Measurements from ENCODE around the gene SLC35B4.

The SLC35B4 gene

GRCh38 chr7:134316539-134317344 is at the start of gene SLC35B4:
Gene SLC35B4, minus strand, starts transcription at chr7:134316930. Its CDS starts 179 bp downstream, at chr7:134316751.
- DNase-seq (ENCODE audit: low read depth in 2 of 2): peak; percentile 90 to 91

GRCh38 chr7:134366481-134366880 is 49.8 kb upstream of the SLC35B4 start:
- no peak for DNase-seq (ENCODE audit: low read depth in 2 of 2)

- peak; percentile 28 to 31 for DNase-seq (ENCODE audit: low read depth in 2 of 2)
Observed at GRCh38 chr7:134365341-134366054, 48.8 kb upstream of the SLC35B4 start.

GRCh38 chr7:134364619-134365037 is 47.9 kb upstream of the SLC35B4 start:
- DNase-seq (ENCODE audit: low read depth in 2 of 2): no peak

GRCh38 chr7:134362587-134363483 is 46.1 kb upstream of the SLC35B4 start:
- no peak for DNase-seq (ENCODE audit: low read depth in 2 of 2)

- no peak for DNase-seq (ENCODE audit: low read depth in 2 of 2)
Observed at GRCh38 chr7:134359787-134360432, 43.2 kb upstream of the SLC35B4 start.

GRCh38 chr7:134357486-134357885 is 40.8 kb upstream of the SLC35B4 start:
- no peak for DNase-seq (ENCODE audit: low read depth in 2 of 2)

- no peak for DNase-seq (ENCODE audit: low read depth in 2 of 2)
Observed at GRCh38 chr7:134356421-134356936, 39.7 kb upstream of the SLC35B4 start.

GRCh38 chr7:134355927-134356326 is 39.2 kb upstream of the SLC35B4 start:
- no peak for DNase-seq (ENCODE audit: low read depth in 2 of 2)

- DNase-seq (ENCODE audit: low read depth in 2 of 2): no peak
Observed at GRCh38 chr7:134355004-134355525, 38.3 kb upstream of the SLC35B4 start.

- no peak for DNase-seq (ENCODE audit: low read depth in 2 of 2)
Observed at GRCh38 chr7:134353411-134353810, 36.7 kb upstream of the SLC35B4 start.

- DNase-seq (ENCODE audit: low read depth in 2 of 2): no peak
Observed at GRCh38 chr7:134351424-134351823, 34.7 kb upstream of the SLC35B4 start.

GRCh38 chr7:134350709-134351108 is 34.0 kb upstream of the SLC35B4 start:
- no peak for DNase-seq (ENCODE audit: low read depth in 2 of 2)

GRCh38 chr7:134347567-134347966 is 30.8 kb upstream of the SLC35B4 start:
- DNase-seq (ENCODE audit: low read depth in 2 of 2): no peak

GRCh38 chr7:134343796-134344195 is 27.1 kb upstream of the SLC35B4 start:
- DNase-seq (ENCODE audit: low read depth in 2 of 2): no peak

GRCh38 chr7:134343136-134343535 is 26.4 kb upstream of the SLC35B4 start:
- no peak for DNase-seq (ENCODE audit: low read depth in 2 of 2)

- DNase-seq (ENCODE audit: low read depth in 2 of 2): no peak
Observed at GRCh38 chr7:134339475-134339874, 22.7 kb upstream of the SLC35B4 start.

GRCh38 chr7:134337980-134338379 is 21.2 kb upstream of the SLC35B4 start:
- no peak for DNase-seq (ENCODE audit: low read depth in 2 of 2)

GRCh38 chr7:134334408-134334807 is 17.7 kb upstream of the SLC35B4 start:
- no peak for DNase-seq (ENCODE audit: low read depth in 2 of 2)

- DNase-seq (ENCODE audit: low read depth in 2 of 2): no peak
Observed at GRCh38 chr7:134333943-134334342, 17.2 kb upstream of the SLC35B4 start.

- no peak for DNase-seq (ENCODE audit: low read depth in 2 of 2)
Observed at GRCh38 chr7:134332892-134333291, 16.2 kb upstream of the SLC35B4 start.

Measured in fibroblast of skin of left biceps (primary cell).